OCI-LY3 (cell line): Measurements from ENCODE around the gene ATXN1L.

ENCODE experiments used
- EZH2phosphoT487 ChIP-seq: fragments of 200-600 bp; shearing (Covaris generic); IDR thresholded peaks from 2 replicates; pipeline ENCODE4 v1.6.1; 2018; ENCODE audit warnings: antibody characterized with exemption, mixed run types, low read depth
- TF ChIP-seq, protein P1 (sequence below): fragments of 200-600, 300-600 bp; sonication (generic); IDR thresholded peaks from 2 replicates; pipeline ENCODE4 v1.5.1; 2014; ENCODE audit warnings: antibody characterized with exemption, low read length, low read depth

DNA sequence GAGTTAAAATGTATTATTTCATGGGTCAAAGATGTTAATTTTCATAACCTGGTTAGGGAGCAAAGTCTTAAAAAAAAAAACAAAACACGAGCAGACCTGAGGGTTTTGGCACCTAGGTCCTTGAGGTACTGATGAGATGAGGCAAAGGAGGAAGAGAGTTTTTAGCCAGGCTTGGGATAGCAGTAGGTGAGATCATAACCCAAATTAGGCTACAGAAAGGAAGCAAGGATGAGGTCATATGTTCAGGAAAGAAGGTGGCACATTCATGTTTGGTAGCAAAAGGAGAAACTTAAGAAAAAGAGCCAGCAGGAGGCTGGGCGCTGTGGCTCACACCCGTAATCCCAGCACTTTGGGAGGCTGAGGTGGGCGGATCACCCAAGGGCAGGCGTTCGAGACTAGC is 2.8 kb downstream of the ATXN1L start:
- TF ChIP-seq, protein P1, sequence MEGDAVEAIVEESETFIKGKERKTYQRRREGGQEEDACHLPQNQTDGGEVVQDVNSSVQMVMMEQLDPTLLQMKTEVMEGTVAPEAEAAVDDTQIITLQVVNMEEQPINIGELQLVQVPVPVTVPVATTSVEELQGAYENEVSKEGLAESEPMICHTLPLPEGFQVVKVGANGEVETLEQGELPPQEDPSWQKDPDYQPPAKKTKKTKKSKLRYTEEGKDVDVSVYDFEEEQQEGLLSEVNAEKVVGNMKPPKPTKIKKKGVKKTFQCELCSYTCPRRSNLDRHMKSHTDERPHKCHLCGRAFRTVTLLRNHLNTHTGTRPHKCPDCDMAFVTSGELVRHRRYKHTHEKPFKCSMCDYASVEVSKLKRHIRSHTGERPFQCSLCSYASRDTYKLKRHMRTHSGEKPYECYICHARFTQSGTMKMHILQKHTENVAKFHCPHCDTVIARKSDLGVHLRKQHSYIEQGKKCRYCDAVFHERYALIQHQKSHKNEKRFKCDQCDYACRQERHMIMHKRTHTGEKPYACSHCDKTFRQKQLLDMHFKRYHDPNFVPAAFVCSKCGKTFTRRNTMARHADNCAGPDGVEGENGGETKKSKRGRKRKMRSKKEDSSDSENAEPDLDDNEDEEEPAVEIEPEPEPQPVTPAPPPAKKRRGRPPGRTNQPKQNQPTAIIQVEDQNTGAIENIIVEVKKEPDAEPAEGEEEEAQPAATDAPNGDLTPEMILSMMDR, result no peak
- no peak for TF ChIP-seq EZH2phosphoT487
